Mucosa of descending colon (tissue), 3 donors: ENCODE results near the gene GABRG3. TPM values are rescaled to one million over a fixed set of nuclear protein-coding genes. Genes with fewer than 3 reads are reported as not detected.

Source experiments
- ATAC-seq: fragments of 200-7000 bp; cut with Tn5 transposase; one replicate; pipeline ENCODE4 v1.9.1; 2020; ENCODE audit warnings: mild to moderate bottlenecking, moderate library complexity
- DNase-seq, 3 donors: peaks; one replicate each; pipeline ENCODE4 v3.0.0-alpha.2; 2020
- H3K36me3 ChIP-seq: fragments of 200-600 bp; one replicate; pipeline ENCODE4 v1.8.0; 2021; ENCODE audit warnings: low read depth, mild to moderate bottlenecking
- H3K4me1 ChIP-seq: fragments of 200-600 bp; one replicate; pipeline ENCODE4 v1.8.0; 2021; ENCODE audit warnings: low read depth, mild to moderate bottlenecking
- H3K4me3 ChIP-seq: fragments of 200-600 bp; one replicate; pipeline ENCODE4 v1.8.0; 2021; ENCODE audit warnings: mild to moderate bottlenecking
- H3K9me3 ChIP-seq: fragments of 200-600 bp; one replicate; pipeline ENCODE4 v1.8.0; 2021; ENCODE audit warnings: mild to moderate bottlenecking
- CTCF ChIP-seq: fragments of 200-600 bp; IDR thresholded peaks from one replicate; pipeline ENCODE4 v1.8.0; 2022; ENCODE audit warnings: antibody characterized with exemption, mild to moderate bottlenecking
- intact Hi-C, 2 donors: fragments of 100-400 bp; cut with DNase I in 1 of 2; cut with micrococcal nuclease in 1 of 2; formaldehyde crosslinking; loops; one replicate each; pipeline versions ENCODE4 v1.11.0 to v1.11.1; 2022; cut with DNase I, micrococcal nuclease
- total RNA-seq, 3 donors: library from RNA; stranded (reverse); fragmentation: NEBNext Ultra II Directional in 2 of 3; extraction: Animal tissue kit (Norgen Biotek cat#: 25700) in 2 of 3; gene quantifications; one replicate each; pipeline versions ENCODE4 v1.2.1 to v1.2.4, GENCODE V29; 2021 to 2023
- donor health status: DM: no; HTN: no; CAD: no; lungs with moderate emphysema.
- donor health status: DM: no; HTN: no; CAD: no.
- donor health status: DM: no; HTN: yes; CAD: no.

Gene GABRG3
- total RNA-seq, 3 donors from 2014 or later, result 0.03 TPM; not detected in 2

GRCh38 chr15:27249760-27250109 is 278.8 kb downstream of the GABRG3 start:
- Histone ChIP-seq H3K9me3 (peaks cover 79% of the 10 kb centered on the region), H3K4me3 (no peak overlapping the region), H3K4me1 (no peaks in the 10 kb centered on the region), H3K36me3 (no peaks in the 10 kb centered on the region)
- no peak for TF ChIP-seq CTCF
- no peak for DNase-seq
- no peak for ATAC-seq
- intact Hi-C loops, result no loop called here

- ATAC-seq (no peak), DNase-seq (no peak)
- TF ChIP-seq CTCF, result no peak
- no peaks in the 10 kb centered on the region for H3K4me1 ChIP-seq
- H3K36me3 ChIP-seq, result no peaks in the 10 kb centered on the region
- H3K4me3 ChIP-seq, result no peak overlapping the region
- peaks cover 78% of the 10 kb centered on the region for H3K9me3 ChIP-seq
- intact Hi-C loops, result no loop called here
Observed at GRCh38 chr15:27250223-27250622, 279.2 kb downstream of the GABRG3 start.

GRCh38 chr15:27254055-27254454 is 283.1 kb downstream of the GABRG3 start:
- peaks cover 70% of the 10 kb centered on the region for H3K9me3 ChIP-seq
- no peak overlapping the region for H3K4me3 ChIP-seq
- TF ChIP-seq CTCF, result no peak
- no peaks in the 10 kb centered on the region for H3K36me3 ChIP-seq
- H3K4me1 ChIP-seq, result no peaks in the 10 kb centered on the region
- intact Hi-C loops, result no loop called here
- no peak for ATAC-seq
- no peak for DNase-seq

GRCh38 chr15:27254801-27255200 is 283.8 kb downstream of the GABRG3 start:
- ATAC-seq, result no peak

GRCh38 chr15:27256446-27256845 is 285.5 kb downstream of the GABRG3 start:
- Histone ChIP-seq H3K4me1 (no peaks in the 10 kb centered on the region), H3K9me3 (peaks cover 60% of the 10 kb centered on the region), H3K4me3 (no peak overlapping the region), H3K36me3 (no peaks in the 10 kb centered on the region)
- DNase-seq, result no peak
- TF ChIP-seq CTCF, result no peak
- intact Hi-C loops, result no loop called here
- no peak for ATAC-seq

More at GRCh38 chr15:27254801-27255200, 283.8 kb downstream of the GABRG3 start:
- no peak for DNase-seq
- Histone ChIP-seq H3K9me3 (peaks cover 69% of the 10 kb centered on the region), H3K4me3 (no peak overlapping the region), H3K4me1 (no peaks in the 10 kb centered on the region), H3K36me3 (no peaks in the 10 kb centered on the region)
- intact Hi-C loops, result no loop called here
- TF ChIP-seq CTCF, result no peak

GRCh38 chr15:27258287-27258686 is 287.3 kb downstream of the GABRG3 start:
- ATAC-seq (no peak), DNase-seq (no peak)
- no peak for TF ChIP-seq CTCF
- H3K9me3 ChIP-seq, result peaks cover 55% of the 10 kb centered on the region
- intact Hi-C loops, result no loop called here
- H3K36me3 ChIP-seq, result no peaks in the 10 kb centered on the region
- H3K4me3 ChIP-seq, result no peak overlapping the region
- no peaks in the 10 kb centered on the region for H3K4me1 ChIP-seq
